Measurements from ENCODE around the gene GABRR1. TPM values are rescaled to one million over a fixed set of nuclear protein-coding genes. Genes with fewer than 3 reads are reported as not detected.
A peak's percentile ranks its signal among the peaks of the same experiment; 100 is the strongest.

GABRR1 gene
- total and polyA plus RNA-seq, 2 of the 13 experiments (the other 11 are each of a cell fraction or from before 2014, with no cell fraction given), result not detected

DNA sequence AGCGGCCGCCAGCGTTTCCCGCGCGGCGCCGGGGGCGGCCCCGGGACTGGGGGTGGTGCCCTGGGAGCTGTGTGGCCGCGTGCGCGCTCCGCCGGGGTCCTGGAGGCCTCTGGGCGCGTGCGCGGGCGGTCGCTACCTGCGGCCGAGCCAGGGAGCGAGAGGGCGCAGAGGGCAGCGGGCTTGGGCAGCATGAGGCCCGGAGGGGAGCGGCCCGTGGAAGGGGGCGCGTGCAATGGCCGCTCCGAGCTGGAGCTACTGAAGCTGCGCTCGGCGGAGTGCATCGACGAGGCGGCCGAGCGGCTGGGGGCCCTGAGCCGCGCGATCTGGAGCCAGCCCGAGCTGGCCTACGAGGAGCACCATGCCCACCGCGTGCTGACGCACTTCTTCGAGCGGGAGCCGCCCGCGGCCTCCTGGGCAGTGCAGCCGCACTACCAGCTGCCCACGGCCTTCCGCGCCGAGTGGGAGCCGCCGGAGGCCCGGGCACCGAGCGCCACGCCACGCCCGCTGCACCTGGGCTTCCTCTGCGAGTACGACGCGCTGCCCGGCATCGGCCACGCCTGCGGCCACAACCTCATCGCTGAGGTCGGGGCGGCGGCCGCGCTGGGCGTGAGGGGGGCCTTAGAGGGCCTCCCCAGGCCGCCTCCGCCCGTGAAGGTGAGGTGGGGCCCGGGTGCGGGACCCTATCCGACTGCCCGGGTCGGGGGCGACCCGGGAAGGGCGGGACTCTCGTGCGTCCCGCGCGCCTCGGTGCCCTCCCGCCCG lies 71.0 kb downstream of the GABRR1 start, which contains the start of gene PM20D2 (continued):
- TF ChIP-seq, protein P1, sequence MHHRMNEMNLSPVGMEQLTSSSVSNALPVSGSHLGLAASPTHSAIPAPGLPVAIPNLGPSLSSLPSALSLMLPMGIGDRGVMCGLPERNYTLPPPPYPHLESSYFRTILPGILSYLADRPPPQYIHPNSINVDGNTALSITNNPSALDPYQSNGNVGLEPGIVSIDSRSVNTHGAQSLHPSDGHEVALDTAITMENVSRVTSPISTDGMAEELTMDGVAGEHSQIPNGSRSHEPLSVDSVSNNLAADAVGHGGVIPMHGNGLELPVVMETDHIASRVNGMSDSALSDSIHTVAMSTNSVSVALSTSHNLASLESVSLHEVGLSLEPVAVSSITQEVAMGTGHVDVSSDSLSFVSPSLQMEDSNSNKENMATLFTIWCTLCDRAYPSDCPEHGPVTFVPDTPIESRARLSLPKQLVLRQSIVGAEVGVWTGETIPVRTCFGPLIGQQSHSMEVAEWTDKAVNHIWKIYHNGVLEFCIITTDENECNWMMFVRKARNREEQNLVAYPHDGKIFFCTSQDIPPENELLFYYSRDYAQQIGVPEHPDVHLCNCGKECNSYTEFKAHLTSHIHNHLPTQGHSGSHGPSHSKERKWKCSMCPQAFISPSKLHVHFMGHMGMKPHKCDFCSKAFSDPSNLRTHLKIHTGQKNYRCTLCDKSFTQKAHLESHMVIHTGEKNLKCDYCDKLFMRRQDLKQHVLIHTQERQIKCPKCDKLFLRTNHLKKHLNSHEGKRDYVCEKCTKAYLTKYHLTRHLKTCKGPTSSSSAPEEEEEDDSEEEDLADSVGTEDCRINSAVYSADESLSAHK (CRISPR knock-in tag; IDR thresholded peaks at IDR 0.05; ENCODE audit: borderline replicate concordance), result no peak
- TF ChIP-seq TMF1 (CRISPR knock-in tag; IDR thresholded peaks at IDR 0.05; ENCODE audit: low read depth) (peak; percentile 84; the same call in 1 of the 2 replicates), ASH2L (IDR thresholded peaks at IDR 0.05; ENCODE audit: insufficient read length, low read depth, low read length) (peak; percentile 63), MYC (CRISPR knock-in tag; IDR thresholded peaks at IDR 0.05; ENCODE audit: borderline replicate concordance) (peak; percentile 95), ZBTB42 (CRISPR knock-in tag; IDR thresholded peaks at IDR 0.05) (peak; percentile 85; the same call in 1 of the 2 replicates), SRY (CRISPR knock-in tag; IDR thresholded peaks at IDR 0.05) (peak; percentile 84), ZNF367 (CRISPR knock-in tag; IDR thresholded peaks at IDR 0.05; ENCODE audit: borderline replicate concordance) (peak; percentile 80; the same call in 1 of the 2 replicates), ZNF430 (CRISPR knock-in tag; IDR thresholded peaks at IDR 0.05) (peak; percentile 85; the same call in 1 of the 2 replicates), ZNF24 (IDR thresholded peaks at IDR 0.05) (no peak), YEATS4 (CRISPR knock-in tag; IDR thresholded peaks at IDR 0.05; ENCODE audit: borderline replicate concordance) (peak; percentile 88)
- TF ChIP-seq, protein P2, sequence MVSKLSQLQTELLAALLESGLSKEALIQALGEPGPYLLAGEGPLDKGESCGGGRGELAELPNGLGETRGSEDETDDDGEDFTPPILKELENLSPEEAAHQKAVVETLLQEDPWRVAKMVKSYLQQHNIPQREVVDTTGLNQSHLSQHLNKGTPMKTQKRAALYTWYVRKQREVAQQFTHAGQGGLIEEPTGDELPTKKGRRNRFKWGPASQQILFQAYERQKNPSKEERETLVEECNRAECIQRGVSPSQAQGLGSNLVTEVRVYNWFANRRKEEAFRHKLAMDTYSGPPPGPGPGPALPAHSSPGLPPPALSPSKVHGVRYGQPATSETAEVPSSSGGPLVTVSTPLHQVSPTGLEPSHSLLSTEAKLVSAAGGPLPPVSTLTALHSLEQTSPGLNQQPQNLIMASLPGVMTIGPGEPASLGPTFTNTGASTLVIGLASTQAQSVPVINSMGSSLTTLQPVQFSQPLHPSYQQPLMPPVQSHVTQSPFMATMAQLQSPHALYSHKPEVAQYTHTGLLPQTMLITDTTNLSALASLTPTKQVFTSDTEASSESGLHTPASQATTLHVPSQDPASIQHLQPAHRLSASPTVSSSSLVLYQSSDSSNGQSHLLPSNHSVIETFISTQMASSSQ (IDR thresholded peaks at IDR 0.05; ENCODE audit: low read depth), result no peak
- TF ChIP-seq, protein P2 (CRISPR knock-in tag; IDR thresholded peaks at IDR 0.05; ENCODE audit: borderline replicate concordance), result peak; percentile 9; the same call in 1 of the 2 replicates
- TF ChIP-seq, protein P3, sequence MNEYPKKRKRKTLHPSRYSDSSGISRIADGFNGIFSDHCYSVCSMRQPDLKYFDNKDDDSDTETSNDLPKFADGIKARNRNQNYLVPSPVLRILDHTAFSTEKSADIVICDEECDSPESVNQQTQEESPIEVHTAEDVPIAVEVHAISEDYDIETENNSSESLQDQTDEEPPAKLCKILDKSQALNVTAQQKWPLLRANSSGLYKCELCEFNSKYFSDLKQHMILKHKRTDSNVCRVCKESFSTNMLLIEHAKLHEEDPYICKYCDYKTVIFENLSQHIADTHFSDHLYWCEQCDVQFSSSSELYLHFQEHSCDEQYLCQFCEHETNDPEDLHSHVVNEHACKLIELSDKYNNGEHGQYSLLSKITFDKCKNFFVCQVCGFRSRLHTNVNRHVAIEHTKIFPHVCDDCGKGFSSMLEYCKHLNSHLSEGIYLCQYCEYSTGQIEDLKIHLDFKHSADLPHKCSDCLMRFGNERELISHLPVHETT (CRISPR knock-in tag; conservative IDR thresholded peaks at IDR 0.05), result no peak
- TF ChIP-seq, protein P4, sequence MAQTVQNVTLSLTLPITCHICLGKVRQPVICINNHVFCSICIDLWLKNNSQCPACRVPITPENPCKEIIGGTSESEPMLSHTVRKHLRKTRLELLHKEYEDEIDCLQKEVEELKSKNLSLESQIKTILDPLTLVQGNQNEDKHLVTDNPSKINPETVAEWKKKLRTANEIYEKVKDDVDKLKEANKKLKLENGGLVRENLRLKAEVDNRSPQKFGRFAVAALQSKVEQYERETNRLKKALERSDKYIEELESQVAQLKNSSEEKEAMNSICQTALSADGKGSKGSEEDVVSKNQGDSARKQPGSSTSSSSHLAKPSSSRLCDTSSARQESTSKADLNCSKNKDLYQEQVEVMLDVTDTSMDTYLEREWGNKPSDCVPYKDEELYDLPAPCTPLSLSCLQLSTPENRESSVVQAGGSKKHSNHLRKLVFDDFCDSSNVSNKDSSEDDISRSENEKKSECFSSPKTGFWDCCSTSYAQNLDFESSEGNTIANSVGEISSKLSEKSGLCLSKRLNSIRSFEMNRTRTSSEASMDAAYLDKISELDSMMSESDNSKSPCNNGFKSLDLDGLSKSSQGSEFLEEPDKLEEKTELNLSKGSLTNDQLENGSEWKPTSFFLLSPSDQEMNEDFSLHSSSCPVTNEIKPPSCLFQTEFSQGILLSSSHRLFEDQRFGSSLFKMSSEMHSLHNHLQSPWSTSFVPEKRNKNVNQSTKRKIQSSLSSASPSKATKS (CRISPR knock-in tag; IDR thresholded peaks at IDR 0.05), result peak; percentile 12; the same call in 1 of the 2 replicates
- TF ChIP-seq, protein P5, sequence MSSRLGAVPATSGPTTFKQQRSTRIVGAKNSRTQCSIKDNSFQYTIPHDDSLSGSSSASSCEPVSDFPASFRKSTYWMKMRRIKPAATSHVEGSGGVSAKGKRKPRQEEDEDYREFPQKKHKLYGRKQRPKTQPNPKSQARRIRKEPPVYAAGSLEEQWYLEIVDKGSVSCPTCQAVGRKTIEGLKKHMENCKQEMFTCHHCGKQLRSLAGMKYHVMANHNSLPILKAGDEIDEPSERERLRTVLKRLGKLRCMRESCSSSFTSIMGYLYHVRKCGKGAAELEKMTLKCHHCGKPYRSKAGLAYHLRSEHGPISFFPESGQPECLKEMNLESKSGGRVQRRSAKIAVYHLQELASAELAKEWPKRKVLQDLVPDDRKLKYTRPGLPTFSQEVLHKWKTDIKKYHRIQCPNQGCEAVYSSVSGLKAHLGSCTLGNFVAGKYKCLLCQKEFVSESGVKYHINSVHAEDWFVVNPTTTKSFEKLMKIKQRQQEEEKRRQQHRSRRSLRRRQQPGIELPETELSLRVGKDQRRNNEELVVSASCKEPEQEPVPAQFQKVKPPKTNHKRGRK (CRISPR knock-in tag; IDR thresholded peaks at IDR 0.05), result no peak; the same call in 1 of the 2 replicates
